SK-N-SH (cell line): Measurements from ENCODE around the gene RGS6.

ENCODE experiments used
- FOXM1 ChIP-seq: IDR thresholded peaks from 2 replicates; pipeline ENCODE4 v1.4.0; 2012; ENCODE audit warnings: low read depth, mild to moderate bottlenecking
- POLR2AphosphoS5 ChIP-seq: IDR thresholded peaks from 2 replicates; pipeline ENCODE4 v1.6.1; 2012; ENCODE audit warnings: low read depth, low read length
- TAF1 ChIP-seq: IDR thresholded peaks from 2 replicates; pipeline ENCODE4 v1.6.1; 2012; ENCODE audit warnings: low read depth, mild to moderate bottlenecking, low read length, moderate library complexity, borderline replicate concordance
- TF ChIP-seq, protein P1 (sequence below): fragments of 200-600 bp; sonication (generic); IDR thresholded peaks from 2 replicates; pipeline ENCODE4 v1.6.1; 2017; ENCODE audit warnings: antibody characterized with exemption, mild to moderate bottlenecking, moderate library complexity

DNA sequence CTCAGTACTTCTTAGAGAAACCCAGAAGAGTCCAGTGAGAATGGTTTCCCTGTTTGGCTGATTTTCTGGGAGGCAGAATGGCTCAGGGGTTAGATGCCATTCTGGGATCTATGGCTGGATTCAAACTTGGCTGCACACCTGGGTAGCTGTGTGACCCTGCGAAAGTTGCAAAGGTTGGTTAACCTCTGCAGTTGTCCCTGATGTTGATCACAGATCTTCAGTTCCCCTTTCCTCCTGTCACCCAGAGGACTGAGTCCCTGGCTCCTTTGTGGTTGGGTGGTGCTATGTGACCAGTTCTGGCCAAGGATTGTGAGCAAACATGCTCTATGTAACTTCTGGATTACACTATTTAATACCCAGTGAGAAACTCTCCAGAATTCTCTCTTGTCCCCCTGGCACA is 418.0 kb downstream of the RGS6 start:
- TF ChIP-seq FOXM1 (no peak), POLR2AphosphoS5 (no peak), TAF1 (no peak)
- TF ChIP-seq, protein P1, sequence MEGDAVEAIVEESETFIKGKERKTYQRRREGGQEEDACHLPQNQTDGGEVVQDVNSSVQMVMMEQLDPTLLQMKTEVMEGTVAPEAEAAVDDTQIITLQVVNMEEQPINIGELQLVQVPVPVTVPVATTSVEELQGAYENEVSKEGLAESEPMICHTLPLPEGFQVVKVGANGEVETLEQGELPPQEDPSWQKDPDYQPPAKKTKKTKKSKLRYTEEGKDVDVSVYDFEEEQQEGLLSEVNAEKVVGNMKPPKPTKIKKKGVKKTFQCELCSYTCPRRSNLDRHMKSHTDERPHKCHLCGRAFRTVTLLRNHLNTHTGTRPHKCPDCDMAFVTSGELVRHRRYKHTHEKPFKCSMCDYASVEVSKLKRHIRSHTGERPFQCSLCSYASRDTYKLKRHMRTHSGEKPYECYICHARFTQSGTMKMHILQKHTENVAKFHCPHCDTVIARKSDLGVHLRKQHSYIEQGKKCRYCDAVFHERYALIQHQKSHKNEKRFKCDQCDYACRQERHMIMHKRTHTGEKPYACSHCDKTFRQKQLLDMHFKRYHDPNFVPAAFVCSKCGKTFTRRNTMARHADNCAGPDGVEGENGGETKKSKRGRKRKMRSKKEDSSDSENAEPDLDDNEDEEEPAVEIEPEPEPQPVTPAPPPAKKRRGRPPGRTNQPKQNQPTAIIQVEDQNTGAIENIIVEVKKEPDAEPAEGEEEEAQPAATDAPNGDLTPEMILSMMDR, result no peak
